Activated effector memory CD4-positive, alpha-beta T cell treated with anti-CD3 and anti-CD28 coated beads, Interleukin-2, amount 50 U/mL, for 16 hours (primary cell): ENCODE data around the gene GRID1.

Experiments
- DNase-seq: peaks from one replicate; pipeline ENCODE4 v3.0.0-alpha.2; 2020

GRID1 gene

GRCh38 chr10:86130041-86130440 lies 236.6 kb downstream of the GRID1 start:
- no peak for DNase-seq

- DNase-seq: no peak
These were observed 238.2 kb downstream of the GRID1 start for GRCh38 chr10:86128360-86128759.

- no peak for DNase-seq
These were observed 239.2 kb downstream of the GRID1 start for GRCh38 chr10:86127274-86127819.

DNA sequence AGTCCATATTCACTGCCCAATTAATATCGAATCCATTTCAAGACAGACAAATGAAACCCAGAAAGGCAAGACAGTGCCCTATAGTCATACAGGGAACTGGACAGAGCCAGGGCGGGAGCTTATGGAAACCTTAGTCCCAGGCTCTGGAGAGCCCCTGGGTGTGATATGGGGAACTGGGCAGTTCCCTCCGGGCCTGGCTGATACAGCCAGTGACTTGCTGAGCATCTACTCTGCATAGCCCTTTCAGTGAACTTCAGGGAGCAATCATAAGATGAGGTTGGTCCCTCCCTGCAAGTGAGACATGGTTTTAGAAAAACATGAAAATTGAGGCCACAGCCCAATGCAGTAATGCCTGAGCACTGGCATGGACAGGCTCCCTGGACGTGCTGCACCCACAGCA lies 241.9 kb downstream of the GRID1 start:
- no peak for DNase-seq

DNA sequence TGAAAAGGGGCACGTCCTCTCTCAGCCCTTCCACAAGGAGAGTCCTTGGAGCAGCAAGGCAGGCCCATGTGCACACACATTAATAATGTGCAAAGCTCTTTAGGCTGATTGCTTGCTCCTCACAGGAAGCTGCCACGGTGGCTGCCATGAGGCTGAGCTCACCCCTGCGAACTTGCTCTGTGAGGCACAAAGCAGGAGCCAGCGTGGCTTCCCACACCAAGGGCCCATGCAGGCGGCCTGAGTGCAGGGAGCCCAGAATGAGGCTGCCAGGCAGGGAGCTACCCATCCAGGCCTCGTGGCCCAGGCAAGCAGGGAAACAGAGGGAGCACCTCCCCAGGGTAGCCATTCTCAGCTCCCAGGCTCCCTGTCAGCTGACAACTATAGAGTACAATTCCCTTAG lies 242.9 kb downstream of the GRID1 start:
- DNase-seq: no peak

DNA sequence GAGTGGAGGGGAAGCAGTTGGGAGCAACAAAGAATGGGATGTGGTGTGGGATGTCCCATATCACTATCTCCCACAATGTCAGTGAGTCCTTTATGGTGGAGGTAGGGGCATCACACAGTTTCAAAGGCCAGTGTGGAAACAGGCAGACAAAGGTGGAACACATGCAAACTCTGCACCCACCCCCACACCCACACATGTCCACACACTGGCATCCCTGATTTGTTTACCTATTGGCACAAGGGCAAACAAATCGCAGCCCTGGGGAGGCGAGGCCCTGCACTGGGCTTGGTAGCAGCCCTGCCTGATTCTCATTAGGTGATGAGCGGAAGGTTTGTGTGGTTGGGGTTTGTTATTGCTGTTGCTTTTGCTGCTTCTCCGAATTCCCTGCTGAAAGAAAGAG lies 243.3 kb downstream of the GRID1 start:
- no peak for DNase-seq

- no peak for DNase-seq
These were observed 243.9 kb downstream of the GRID1 start for GRCh38 chr10:86122646-86123045.

DNA sequence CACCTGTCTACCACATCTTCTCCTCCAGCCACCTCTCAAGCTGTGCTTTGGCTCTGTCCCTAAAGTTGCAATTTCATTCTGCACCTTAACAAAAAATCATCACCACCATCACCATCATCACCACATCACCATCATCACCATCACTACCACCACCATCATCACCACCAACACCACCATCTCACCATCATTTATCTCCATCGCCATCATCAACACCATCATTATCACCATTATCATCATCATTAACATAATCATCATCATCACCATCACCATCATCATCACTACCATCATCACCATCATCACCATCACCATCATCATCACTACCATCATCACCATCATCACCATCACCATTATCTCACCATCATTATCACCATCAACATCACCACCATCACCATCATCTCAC lies 245.4 kb downstream of the GRID1 start:
- no peak for DNase-seq

GRCh38 chr10:86117051-86117450 lies 249.5 kb downstream of the GRID1 start:
- peak; percentile 0 for DNase-seq

- peak; percentile 43 for DNase-seq
These were observed 252.6 kb downstream of the GRID1 start for GRCh38 chr10:86113983-86114382.

DNA sequence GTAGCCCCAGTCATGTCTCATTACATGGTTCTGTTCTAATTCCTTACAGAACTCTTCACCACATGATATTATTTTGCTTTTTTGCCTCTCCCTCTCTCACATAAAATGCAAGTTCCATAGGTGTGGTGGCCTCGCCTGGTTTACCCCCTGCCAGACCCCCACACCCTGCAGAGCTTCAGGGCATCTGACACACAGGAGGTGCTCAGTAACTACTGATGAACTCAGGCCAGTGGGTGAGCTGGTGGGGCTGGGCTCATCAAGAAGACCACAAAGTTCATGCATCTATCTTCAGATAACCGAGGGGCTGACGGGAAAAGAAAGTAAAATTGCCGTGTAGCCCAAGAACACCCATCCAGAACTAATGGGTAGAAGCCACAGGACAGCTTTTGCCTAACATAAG lies 253.1 kb downstream of the GRID1 start:
- peak; percentile 39 for DNase-seq

GRCh38 chr10:86113044-86113443 lies 253.6 kb downstream of the GRID1 start:
- peak; percentile 4 for DNase-seq

DNA sequence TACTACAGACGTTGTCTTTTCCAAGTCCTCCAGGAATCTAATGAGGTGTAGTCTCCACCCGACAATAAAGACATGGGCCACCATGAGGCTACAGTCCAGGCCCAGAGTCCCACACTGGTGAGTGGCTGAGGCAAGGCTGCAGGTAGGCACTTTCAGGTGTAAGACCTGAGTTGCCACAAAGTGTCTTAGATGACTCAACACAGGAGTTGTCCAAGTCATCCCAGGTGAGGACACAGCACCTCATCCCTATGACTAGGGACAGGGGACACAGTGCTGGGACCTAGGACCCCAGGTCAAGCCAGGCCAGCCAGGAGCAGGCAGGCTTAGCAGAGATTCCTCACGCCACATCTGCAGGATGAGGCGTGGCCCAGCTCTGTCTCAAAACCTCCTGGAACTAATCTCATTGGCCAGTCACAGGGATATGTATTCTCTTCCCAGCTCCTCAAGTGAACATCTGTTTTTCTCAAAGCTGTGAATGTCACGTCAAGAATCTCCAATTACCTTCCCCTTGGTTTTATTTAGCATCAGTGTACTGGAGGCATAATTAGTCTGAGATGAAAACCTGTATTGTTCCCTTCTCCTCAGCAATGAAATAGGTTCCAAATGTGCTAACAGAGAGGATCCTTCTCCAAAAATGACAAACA lies 254.6 kb downstream of the GRID1 start:
- DNase-seq: peak; percentile 34

- peak; percentile 25 for DNase-seq
These were observed 256.3 kb downstream of the GRID1 start for GRCh38 chr10:86110156-86110786.

- DNase-seq: peak; percentile 42
These were observed 257.2 kb downstream of the GRID1 start for GRCh38 chr10:86109421-86109820.

DNA sequence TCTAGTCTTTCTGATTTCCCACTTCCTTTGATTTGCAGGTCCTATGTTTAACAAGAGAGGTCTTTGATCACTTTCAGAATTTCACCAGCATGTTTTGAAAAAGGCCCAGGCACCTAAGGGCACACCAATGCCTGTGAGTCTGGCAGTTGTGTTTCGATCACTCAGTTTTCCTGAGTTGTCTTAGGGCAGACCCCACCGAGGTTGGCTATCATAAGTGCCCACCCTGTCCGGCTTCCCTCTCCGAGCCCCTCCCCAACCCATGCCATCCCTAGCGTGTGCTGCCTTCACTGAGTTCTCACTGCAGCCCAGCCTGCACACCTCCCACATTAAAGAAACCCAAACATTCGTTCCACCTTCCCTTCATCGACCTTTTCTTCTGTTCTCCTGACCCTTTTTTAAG lies 257.9 kb downstream of the GRID1 start:
- DNase-seq: peak; percentile 43

- peak; percentile 30 for DNase-seq
These were observed 258.8 kb downstream of the GRID1 start for GRCh38 chr10:86107611-86108310.

DNA sequence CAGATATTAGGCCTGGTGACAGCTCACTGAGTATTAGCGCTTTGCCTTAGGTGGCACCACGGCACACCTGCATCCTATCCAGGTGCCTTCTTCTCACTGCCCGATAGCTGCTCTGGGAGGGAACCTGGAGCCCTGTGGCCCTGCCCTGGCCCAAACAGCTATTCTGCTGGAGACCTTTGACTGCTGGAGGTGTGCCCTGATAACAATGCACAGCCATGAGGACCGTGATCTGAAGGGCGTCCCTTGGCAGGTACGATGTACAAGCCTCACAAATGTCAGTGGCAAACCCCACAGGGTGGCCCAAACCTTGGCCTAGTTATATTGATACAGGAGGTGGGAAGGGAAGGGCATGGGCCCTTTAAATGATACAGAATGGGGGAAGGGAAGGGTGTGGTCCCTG lies 259.5 kb downstream of the GRID1 start:
- DNase-seq: peak; percentile 48

- DNase-seq: no peak
These were observed 260.0 kb downstream of the GRID1 start for GRCh38 chr10:86106616-86107015.

GRCh38 chr10:86105640-86106039 lies 261.0 kb downstream of the GRID1 start:
- DNase-seq: peak; percentile 12

- peak; percentile 34 for DNase-seq
These were observed 261.4 kb downstream of the GRID1 start for GRCh38 chr10:86105181-86105580.

GRCh38 chr10:86104611-86105145 lies 261.9 kb downstream of the GRID1 start:
- peak; percentile 17 for DNase-seq

GRCh38 chr10:86104156-86104555 lies 262.4 kb downstream of the GRID1 start:
- peak; percentile 53 for DNase-seq
